HG02870 (cell line): ENCODE results near the gene ERN1.
A peak's percentile ranks its signal among the peaks of the same experiment; 100 is the strongest.
"Not testable (repeated sequence)": the region's sequence is repeated elsewhere in the genome, so short reads cannot be mapped to it uniquely, and the experiment has no call there.

ENCODE experiments used
- ATAC-seq: cut with Tn5 transposase; IDR thresholded peaks from one replicate; pipeline ENCODE4 v1.9.1; 2021; ENCODE audit warnings: mild to moderate bottlenecking, moderate library complexity; ENCODE audit not compliant: unreplicated experiment

ERN1 gene

DNA sequence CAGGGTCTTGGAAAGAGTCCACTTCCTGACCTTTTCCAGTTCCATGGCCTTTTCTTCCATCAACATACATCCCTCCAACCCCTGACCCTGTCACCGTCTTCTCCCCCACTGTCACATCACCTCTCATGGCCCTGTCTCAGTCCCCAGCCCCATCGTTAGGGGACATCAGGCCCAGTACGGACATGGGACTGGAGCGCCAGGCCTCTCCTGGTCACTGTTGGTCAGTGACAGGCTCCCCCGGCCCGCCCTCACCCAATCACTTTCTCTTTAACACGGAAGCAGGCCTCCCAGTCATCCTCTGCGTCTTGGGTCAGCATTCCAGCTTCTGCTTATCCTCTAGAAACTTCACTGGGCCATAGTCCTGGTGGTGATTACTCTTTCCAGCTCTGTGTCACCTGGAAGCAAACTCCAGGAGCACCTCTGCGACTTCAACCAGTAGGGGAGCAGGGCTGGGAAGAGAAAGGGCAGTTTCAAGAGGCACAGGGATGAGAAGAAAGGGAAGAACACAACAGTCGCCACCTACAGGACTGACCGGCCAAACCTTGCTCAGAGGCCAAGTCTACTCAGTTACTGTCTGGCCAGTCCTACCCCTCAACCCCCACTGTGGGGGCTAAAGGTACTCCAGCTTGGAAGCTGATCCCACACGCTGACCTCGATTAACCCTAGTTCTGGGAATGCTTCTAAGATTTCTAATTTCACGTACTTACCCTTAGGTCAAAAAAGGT is 93.6 kb downstream of the ERN1 start:
- no peak for ATAC-seq

DNA sequence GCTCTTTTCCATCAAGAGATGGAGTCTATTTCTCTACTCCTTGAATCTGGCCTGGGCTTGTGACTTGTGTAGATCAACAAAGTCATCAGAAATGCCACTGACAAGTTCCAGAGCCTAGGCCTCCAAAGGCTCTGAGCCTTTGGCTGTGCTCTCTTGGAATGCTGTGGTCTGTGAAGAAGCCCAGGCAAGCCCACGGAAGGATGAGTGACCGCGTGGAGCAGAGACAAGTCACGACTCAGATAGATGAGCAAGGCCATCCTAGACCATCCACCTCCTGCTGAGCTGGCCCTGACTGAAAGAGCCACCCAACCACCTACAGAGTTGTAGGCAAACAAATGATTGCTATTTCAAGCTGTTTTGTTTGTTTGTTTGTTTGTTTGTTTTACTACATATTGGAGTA is 97.9 kb downstream of the ERN1 start:
- no peak for ATAC-seq

DNA sequence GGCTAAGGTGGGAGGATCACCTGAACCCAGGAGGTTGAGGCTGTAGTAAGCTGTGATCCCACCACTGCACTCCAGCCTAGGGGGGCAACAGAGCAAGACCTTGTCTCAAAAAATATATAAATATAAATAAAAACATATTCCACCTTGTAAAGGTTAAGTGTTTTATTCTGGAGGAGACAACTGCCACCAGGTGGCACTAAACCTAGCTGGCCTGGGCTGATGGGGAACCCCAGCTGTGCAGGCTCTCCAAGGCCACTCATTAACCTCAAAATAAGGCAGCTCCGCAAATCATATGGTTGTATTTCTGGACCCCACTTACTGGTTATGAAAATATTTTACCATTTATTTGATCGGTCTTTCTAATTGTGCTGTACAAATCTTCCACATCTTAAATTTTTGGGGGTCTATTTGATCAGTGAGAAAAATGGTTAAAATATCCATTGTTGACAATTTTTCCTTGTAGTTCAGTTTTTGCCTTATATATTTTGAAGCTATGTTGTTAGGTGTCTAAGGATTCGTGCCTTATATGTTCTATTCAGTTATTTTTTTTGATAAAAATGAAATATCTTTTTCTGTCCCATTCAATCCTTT is 101.0 kb downstream of the ERN1 start:
- ATAC-seq: no peak

GRCh38 chr17:64025732-64026294 is 104.1 kb downstream of the ERN1 start:
- ATAC-seq: peak; percentile 63

GRCh38 chr17:64024781-64025731 is 104.9 kb downstream of the ERN1 start:
- no peak for ATAC-seq

- ATAC-seq: no peak
These were observed 105.7 kb downstream of the ERN1 start for GRCh38 chr17:64024215-64024654.

DNA sequence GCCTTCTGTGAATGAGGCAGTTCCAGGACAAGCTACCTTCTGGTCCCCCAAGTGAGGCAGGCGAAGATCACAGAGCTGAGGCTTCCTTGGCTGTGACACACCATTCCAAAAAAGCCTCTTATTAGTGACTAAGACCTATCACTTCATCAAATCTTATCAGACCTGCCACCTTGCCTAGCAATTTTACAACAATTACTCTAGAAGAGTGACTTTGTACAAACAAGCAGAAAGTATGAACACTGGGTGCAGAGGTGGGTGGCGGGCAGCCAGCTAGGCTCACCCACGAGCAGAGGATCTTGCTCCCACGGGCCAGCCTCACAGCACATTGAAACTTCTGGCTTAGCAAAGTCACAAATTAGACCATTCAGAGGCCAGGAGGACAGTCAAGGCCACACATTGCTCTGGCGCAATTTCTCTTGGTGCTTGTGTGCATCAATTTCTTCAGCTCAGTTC is 107.3 kb downstream of the ERN1 start:
- no peak for ATAC-seq

DNA sequence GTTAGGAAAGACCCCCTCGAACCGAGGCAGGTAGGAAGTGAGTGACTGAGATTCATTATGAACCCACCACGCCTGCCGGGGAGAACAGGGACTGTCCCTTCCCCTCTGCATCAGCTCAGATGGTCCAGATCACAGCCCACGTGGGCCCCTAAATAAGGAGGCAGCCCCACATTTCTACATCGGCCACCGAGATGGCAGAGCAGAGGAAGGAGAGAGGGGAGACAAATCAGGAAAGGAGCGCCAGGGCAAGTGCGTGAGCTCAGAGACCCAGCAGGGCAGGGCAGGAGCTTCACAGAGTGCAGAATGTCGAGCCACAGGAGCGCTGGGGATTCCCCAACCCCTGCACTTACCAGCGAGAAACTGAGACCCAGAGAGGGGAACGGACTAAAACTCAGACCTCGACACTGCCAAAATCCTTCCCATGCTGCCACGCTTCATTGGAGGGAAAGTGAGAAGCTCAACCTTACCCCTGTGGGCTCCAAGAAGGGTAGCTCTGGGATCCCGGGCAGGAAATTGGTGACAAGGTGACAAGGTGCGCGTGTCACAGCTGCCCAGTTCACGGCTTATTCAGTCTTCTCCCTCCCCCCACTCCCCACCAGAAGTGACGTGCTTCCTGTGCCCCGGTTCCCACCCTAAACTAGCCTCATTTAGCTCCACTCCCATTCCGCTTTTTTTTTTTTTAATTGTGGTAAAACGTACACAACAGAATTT is 109.7 kb downstream of the ERN1 start, which contains the start of gene ICAM2:
Gene ICAM2 (minus strand): TSS at position 578 of the 711 bp plus-strand sequence. CDS start 13,942 bp downstream, outside the sequence.
- peak; percentile 61 for ATAC-seq

DNA sequence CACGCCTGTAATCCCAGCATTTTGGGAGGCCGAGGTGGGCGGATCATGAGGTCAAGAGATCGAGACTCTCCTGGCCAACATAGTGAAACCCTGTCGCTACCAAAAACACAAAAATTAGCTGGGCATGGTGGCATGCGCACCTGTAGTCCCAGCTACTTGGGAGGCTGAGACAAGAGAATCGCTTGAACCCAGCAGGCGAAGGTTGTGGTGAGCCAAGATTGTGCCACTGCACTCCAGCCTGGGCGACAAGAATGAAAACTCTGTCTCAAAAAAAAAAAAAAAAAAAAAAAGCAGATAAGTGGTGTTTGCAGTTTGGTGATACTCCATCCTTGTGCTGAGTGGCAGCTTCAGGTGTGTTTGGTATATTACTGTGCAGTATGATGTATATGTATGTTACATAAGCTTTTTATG is 110.4 kb downstream of the ERN1 start:
- ATAC-seq: peak; percentile 3

DNA sequence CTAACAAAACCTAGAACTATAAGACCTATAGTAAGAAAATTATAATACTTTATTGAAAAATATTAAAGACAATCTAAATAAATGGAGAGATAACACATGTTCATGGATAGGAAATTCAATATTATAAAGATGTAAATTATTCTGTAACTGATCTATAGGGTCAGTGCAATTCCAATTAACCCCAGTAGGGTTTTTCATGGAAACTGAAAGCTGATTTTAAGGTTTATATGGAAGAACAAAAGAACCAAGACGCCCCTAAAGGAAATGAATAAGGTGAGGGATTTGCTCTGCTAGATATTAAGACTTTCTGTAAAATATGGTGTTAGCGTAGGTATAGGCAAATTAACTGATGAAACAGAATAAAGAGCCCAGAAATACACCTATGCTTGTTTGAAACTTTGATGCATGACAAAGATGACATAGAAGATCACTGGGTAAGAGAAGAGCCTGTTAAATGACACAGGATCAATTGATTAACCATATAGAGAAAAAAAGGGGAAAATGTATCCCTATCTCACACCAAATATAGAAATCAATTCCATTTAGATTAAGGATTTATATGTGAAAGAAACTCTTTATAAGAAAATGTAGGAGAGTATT is 112.5 kb downstream of the ERN1 start:
- ATAC-seq: no peak

- no peak for ATAC-seq
These were observed 113.0 kb downstream of the ERN1 start for GRCh38 chr17:64016974-64017373.

GRCh38 chr17:64016231-64016784 is 113.6 kb downstream of the ERN1 start:
- no peak for ATAC-seq

- ATAC-seq: no peak
These were observed 114.5 kb downstream of the ERN1 start for GRCh38 chr17:64015447-64015846.

GRCh38 chr17:64009571-64010402 is 120.2 kb downstream of the ERN1 start:
- ATAC-seq: no peak

- ATAC-seq: no peak
These were observed 121.1 kb downstream of the ERN1 start for GRCh38 chr17:64008830-64009229.

DNA sequence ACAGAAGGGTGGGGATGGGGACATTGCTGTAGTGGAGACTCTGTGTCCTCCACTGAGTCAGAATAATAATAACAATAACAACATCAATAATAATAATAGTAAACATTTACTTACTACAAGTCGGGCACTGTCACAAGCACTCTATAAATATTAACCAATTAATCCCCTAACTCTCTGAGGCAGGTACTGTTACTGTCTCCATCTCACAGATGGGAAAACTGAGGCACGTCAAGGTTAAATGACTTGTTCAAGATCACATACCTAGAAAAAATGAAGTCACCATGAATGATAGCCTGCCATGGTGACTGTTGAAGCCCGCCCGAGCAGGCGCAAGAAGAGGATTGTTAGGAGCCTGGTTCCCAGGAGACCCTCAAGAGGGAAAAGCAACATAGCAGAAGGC is 121.6 kb downstream of the ERN1 start:
- no peak for ATAC-seq

DNA sequence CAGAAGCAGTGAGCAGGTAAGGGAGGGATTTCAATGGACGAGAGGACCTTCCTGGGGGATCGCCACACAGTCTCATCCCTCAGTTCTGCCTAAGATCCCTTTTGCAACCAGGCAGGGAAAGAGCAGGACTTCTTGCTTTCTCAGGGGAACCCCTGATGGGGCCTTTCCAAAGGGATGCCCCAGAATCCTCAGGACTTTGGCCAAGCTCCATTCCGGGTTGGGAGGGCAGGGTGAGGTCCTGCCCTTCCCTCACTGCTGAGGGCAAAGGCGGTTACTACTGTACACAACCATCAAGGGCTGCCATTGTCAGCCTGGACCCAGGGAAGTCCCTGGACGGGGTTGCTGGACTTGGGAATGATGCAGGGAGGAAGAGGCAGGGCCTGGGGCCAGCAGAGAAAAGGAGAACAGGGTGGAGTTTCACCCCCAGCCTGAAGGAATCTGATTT is 122.1 kb downstream of the ERN1 start:
- no peak for ATAC-seq

- ATAC-seq: not testable (repeated sequence)
These were observed 122.7 kb downstream of the ERN1 start for GRCh38 chr17:64007089-64007837.
